22Rv1 (cell line): Measurements from ENCODE around the gene TNFAIP8L2.

Experiments
- CTCF ChIP-seq: fragments of 450-650 bp; IDR thresholded peaks from 2 replicates; pipeline ENCODE4 v1.5.1; 2017; ENCODE audit warnings: mild to moderate bottlenecking
- ZFX ChIP-seq: fragments of 450-650 bp; IDR thresholded peaks from 2 replicates; pipeline ENCODE4 v1.6.1; 2017; ENCODE audit warnings: antibody characterized with exemption, borderline replicate concordance

GRCh38 chr1:151167116-151167515 lies 10.7 kb downstream of the TNFAIP8L2 start:
- TF ChIP-seq CTCF, result no peak
- TF ChIP-seq ZFX, result no peak
